DOHH2 (cell line): ENCODE data around the gene RNF215.

ENCODE experiments used
- CTCF ChIP-seq: fragments of 200-600 bp; sonication (generic); IDR thresholded peaks from one replicate; pipeline ENCODE4 v1.5.1; 2014; ENCODE audit warnings: antibody characterized with exemption, mild to moderate bottlenecking, low read depth, low read length; ENCODE audit not compliant: poor library complexity, severe bottlenecking
- EZH2phosphoT487 ChIP-seq: fragments of 200-600 bp; sonication (generic); IDR thresholded peaks from 2 replicates; pipeline ENCODE4 v1.6.1; 2017; ENCODE audit warnings: borderline replicate concordance, mild to moderate bottlenecking, antibody characterized with exemption, low read length, moderate library complexity, mixed read lengths

- peak; percentile 49 for TF ChIP-seq CTCF
- TF ChIP-seq EZH2phosphoT487 = no peak
These were observed 48.5 kb upstream of the RNF215 start for GRCh38 chr22:30435674-30436126.
